ENCODE results near the gene PAN3. TPM values are rescaled to one million over a fixed set of nuclear protein-coding genes. Genes with fewer than 3 reads are reported as not detected.
A peak's percentile ranks its signal among the peaks of the same experiment; 100 is the strongest.
"Not testable (repeated sequence)": the region's sequence is repeated elsewhere in the genome, so short reads cannot be mapped to it uniquely, and the experiment has no call there.

PAN3 gene
- total RNA-seq, 1 donor from 2014 or later, result 54.0 TPM

DNA sequence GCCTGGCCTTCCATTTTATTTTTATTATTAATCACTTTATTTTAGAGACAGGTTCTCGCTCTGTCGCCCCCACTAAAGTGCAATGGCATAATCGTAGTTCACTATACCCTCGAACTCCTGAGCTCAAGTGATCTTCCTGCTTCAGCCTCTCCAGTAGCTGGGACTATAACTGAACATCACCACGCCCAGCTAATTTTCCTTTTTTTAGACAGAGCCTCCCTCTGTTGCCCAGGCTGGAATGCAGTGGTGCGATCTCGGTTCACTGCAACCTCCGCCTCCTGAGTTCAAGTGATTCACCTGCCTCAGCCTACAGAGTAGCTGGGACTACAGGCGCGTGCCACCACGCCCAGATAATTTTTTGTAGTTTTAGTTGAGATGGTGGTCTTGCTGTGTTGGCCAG is 6.7 kb upstream of the PAN3 start:
- no peak for DNase-seq (ENCODE audit: low spot score)
- intact Hi-C loops (cut with DNase I), result no loop called here
- ATAC-seq, result no peak

GRCh38 chr13:28136916-28137315 is 1.4 kb upstream of the PAN3 start:
- ATAC-seq, result no peak
- no peak for DNase-seq (ENCODE audit: low spot score)
- intact Hi-C loops (cut with DNase I), result no loop called here

- ATAC-seq (no peak), DNase-seq (ENCODE audit: low spot score) (no peak)
- intact Hi-C loops (cut with DNase I), result no loop called here
Observed at GRCh38 chr13:28137596-28137995, 749 bp upstream of the PAN3 start.

- ATAC-seq (peak; percentile 92), DNase-seq (ENCODE audit: low spot score) (peak; percentile 91)
- intact Hi-C loops (cut with DNase I), result no loop called here
Observed at GRCh38 chr13:28138756-28139470, 568 bp downstream of the PAN3 start.

DNA sequence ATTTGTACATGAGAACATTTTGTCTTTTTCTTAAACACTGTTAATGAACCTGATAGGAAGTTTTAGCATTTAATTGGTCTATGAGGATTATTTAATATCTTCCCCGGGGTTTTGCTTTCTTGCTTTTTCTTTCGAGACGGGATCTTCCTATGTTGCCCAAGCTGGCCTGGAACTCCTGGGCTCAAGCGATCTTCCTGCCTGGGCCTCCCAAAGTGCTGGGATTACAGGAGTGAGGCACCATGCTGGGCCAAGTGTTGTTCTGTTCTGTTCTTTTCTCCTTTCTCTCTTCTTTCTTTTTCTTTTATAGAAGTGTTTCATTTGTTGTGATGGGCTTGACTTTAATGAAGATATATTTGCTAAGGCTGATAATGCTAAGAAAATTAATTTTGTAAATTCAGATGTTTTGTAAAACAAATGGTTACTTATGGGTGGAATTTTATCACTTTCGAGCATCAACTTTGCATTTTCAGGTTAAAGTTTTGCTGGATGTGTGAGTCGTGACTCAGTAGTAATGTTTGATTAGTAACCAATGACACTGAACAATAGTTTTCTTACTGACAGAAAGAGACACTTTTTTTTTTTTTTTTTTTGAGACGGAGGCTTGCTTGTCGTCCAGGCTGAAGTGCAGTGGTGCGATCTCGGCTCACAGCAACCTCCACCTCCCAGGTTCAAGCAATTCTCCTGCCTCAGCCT is 2.2 kb downstream of the PAN3 start:
- no peak for ATAC-seq
- no peak for DNase-seq (ENCODE audit: low spot score)
- intact Hi-C loops (cut with DNase I), result no loop called here

- intact Hi-C loops (cut with DNase I); ATAC-seq; DNase-seq (ENCODE audit: low spot score): not testable (repeated sequence)
Observed at GRCh38 chr13:28141542-28141941, 3.2 kb downstream of the PAN3 start.

DNA sequence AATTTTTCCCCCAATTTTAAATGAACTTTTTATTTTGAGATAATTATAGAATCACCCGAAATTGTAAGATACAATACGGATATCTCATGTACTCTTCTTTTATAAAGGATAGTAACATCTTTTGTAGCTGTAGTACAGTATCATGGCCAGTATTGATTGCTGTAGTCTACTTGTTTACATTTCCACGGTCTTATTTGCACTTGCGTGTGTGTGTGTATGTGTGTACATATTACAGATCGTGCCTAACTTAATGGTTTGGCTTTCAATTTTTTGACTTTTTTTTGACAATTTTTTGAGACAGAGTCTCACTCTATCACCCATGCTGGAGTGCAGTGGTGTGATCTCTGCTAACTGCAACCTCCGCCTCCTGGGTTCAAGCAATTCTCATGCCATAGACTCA is 6.7 kb downstream of the PAN3 start:
- DNase-seq (ENCODE audit: low spot score) (no peak), ATAC-seq (no peak)
- intact Hi-C loops (cut with DNase I), result no loop called here

- intact Hi-C loops (cut with DNase I), result no loop called here
- DNase-seq (ENCODE audit: low spot score) (no peak), ATAC-seq (no peak)
Observed at GRCh38 chr13:28147495-28147894, 9.2 kb downstream of the PAN3 start.

GRCh38 chr13:28159057-28159456 is 20.7 kb downstream of the PAN3 start:
- intact Hi-C loops (cut with DNase I), result no loop called here
- no peak for ATAC-seq

GRCh38 chr13:28161370-28161769 is 23.0 kb downstream of the PAN3 start:
- DNase-seq (ENCODE audit: low spot score) (no peak), ATAC-seq (no peak)
- intact Hi-C loops (cut with DNase I), result no loop called here

More at GRCh38 chr13:28159057-28159456, 20.7 kb downstream of the PAN3 start:
- DNase-seq (ENCODE audit: low spot score), result no peak

DNA sequence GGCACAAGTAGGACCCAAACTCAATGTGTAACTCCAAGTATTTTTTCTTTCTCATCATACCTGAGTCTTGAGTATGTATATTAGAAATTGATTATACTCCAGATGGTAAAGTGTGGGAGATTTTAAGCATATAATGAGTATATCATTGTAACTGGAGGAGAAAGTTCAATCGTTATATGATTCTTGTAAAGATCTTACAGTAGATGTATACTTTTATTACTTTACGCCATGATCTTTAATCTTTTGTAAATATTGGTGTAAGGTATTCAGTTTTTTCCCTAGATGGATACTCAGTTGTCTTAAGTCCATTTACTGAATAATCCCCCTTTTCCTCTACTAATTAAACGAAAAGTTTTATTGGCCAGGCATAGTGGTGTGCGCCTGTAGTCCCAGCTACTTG is 25.2 kb downstream of the PAN3 start:
- DNase-seq (ENCODE audit: low spot score) (no peak), ATAC-seq (no peak)
- intact Hi-C loops (cut with DNase I), result no loop called here

- intact Hi-C loops (cut with DNase I), result no loop called here
- DNase-seq (ENCODE audit: low spot score), result no peak
- no peak for ATAC-seq
Observed at GRCh38 chr13:28166257-28166656, 27.9 kb downstream of the PAN3 start.

GRCh38 chr13:28171266-28171665 is 32.9 kb downstream of the PAN3 start:
- DNase-seq (ENCODE audit: low spot score), result no peak
- intact Hi-C loops (cut with DNase I), result no loop called here

DNA sequence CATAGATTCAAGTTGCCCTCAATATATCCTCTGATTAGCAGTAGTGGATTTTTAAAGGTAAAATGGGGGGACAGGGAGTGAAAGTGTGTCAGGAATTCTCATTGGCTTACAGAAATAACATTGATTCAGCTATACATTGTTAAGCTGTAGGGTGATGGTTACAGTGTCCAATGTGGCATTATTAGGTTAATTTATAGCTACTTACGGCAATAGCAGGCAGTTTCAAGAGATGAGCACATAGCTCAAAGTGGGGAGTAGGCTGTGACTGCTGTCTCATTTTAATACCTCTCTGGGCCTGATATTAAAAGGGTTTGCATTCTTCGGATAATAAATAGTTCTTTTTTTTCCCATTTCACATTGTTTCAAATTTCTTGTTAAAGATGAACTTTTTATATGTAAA is 34.6 kb downstream of the PAN3 start:
- ATAC-seq, result no peak

More at GRCh38 chr13:28171266-28171665, 32.9 kb downstream of the PAN3 start:
- ATAC-seq, result no peak

DNA sequence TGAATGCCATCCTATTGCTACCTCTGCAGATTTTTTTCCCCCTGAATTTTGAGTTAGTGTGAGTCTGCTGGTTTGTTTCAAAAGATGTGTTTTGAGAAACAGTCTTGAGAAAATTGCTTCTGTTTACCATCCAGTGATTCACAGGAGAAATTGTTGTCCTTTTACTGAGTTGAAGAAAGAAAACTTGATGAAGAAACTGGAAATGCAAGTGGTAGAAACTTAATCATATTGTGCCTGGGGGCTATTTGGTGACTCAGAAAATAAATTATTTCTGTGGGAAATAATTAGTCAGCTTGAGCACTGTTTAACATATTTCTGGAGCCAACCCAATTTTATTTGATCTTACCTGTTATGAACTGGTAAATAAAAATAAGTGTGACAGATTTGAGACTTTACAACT is 35.4 kb downstream of the PAN3 start:
- DNase-seq (ENCODE audit: low spot score), result no peak
- intact Hi-C loops (cut with DNase I), result no loop called here
- no peak for ATAC-seq

More for the DNA sequence above, 34.6 kb downstream of the PAN3 start:
- intact Hi-C loops (cut with DNase I), result no loop called here
- DNase-seq (ENCODE audit: low spot score), result no peak

DNA sequence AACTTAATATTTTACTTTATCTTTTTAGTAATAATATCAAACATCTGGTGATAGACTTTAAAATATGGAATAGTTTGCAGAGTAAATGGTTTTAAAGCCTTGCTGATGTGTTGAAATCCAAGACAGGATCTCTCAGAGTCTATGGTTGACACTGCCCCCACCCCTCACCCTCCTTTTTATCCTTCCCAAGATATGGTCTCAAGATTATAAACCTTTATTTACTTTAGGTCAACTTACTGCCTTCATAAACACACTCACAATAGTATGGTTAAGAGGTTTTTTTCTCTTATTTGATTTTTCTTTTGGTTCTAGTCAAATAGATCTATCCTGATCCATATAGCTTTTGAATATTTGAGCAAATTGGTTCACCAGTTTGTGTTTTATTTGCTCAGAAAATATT is 39.0 kb downstream of the PAN3 start:
- ATAC-seq, result no peak
- intact Hi-C loops (cut with DNase I), result no loop called here

GRCh38 chr13:28177877-28178276 is 39.5 kb downstream of the PAN3 start:
- intact Hi-C loops (cut with DNase I), result no loop called here
- no peak for ATAC-seq
- no peak for DNase-seq (ENCODE audit: low spot score)

More for the DNA sequence above, 39.0 kb downstream of the PAN3 start:
- DNase-seq (ENCODE audit: low spot score), result no peak

DNA sequence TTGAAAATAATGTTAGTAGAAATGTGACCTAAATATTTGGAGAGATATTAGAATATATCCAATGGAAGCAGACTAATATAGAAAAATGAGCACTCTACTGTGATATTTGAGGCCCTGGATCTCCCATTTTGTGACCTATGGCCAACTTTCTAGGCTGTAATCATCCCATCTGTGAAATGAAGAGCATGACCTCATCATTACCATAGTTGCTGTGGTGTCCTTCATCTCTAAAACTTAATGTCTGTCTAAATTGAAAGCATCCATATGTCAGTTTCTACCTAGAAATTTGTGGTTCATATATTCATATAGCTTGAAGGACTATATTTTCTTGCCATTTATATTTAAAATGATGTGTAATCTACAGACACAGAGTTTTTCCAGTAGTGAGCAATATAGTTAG is 41.6 kb downstream of the PAN3 start:
- intact Hi-C loops (cut with DNase I), result no loop called here

DNA sequence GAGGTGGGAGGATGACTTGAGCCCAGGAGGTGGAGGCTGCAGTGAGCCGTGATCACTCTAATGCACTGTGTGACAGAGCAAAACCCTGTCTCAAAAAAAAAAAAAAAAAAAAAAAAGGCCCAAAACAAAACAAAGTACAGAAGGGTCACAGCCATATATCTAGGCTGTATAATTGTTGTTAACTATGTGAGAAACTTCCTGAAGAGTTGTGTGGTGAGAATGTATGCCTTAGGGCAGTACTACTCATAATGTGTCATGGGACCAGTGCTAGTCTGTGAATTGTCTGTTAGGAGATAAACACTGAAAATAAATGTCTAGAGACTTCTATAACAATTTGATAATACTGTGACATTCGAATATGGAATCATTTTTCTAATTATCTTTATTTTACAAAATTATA is 43.1 kb downstream of the PAN3 start:
- no peak for DNase-seq (ENCODE audit: low spot score)
- intact Hi-C loops (cut with DNase I), result no loop called here
- ATAC-seq, result no peak

More for the DNA sequence above, 41.6 kb downstream of the PAN3 start:
- ATAC-seq (no peak), DNase-seq (ENCODE audit: low spot score) (no peak)

GRCh38 chr13:28185256-28185655 is 46.9 kb downstream of the PAN3 start:
- no peak for ATAC-seq
- no peak for DNase-seq (ENCODE audit: low spot score)
- intact Hi-C loops (cut with DNase I), result no loop called here

DNA sequence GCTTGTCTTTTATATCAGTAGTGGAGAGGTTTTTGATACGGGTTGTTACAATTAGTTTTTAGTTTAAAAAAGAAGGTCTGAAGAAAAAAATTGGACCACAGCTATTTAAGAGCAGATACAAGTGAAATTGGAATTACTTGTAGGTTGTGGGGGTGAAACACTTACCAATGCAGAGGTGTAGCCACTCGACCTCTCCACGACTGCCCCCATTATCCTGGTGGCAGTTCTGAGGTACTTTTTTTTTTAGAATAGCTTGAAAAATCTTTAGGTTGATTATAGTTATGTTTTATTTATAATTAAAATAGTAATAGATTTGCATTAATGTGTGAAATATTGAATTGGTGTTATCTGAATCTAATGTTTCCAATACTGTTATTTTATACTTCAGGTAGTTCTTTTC is 60.7 kb downstream of the PAN3 start:
- ATAC-seq, result no peak
- no peak for DNase-seq (ENCODE audit: low spot score)
- intact Hi-C loops (cut with DNase I), result no loop called here

Measured in sciatic nerve (tissue), 2 donors.